ENCODE data around the gene SPTLC2. TPM values are rescaled to one million over a fixed set of nuclear protein-coding genes. Genes with fewer than 3 reads are reported as not detected.

SPTLC2 gene
- total RNA-seq, 1 donor from 2014 or later, result 29.6 TPM

GRCh38 chr14:77457115-77457521 lies 159.3 kb downstream of the SPTLC2 start:
- no peaks in the 10 kb centered on the region for H3K9me3 Mint-ChIP-seq

More at GRCh38 chr14:77457115-77457521, 159.3 kb downstream of the SPTLC2 start:
- Mint-ChIP-seq H3K27ac (peak overlapping the region; percentile 98), H3K27me3 (ENCODE audit: low read depth) (no peaks in the 10 kb centered on the region), H3K4me3 (ENCODE audit: low read depth) (peak overlapping the region; percentile 97), H3K4me1 (ENCODE audit: low read depth) (peaks cover 23% of the 10 kb centered on the region), H3K36me3 (ENCODE audit: low read depth) (peaks cover 44% of the 10 kb centered on the region)
- no peak for DNase-seq (ENCODE audit: low spot score)
- intact Hi-C loops (cut with micrococcal nuclease), result loop anchor here (1.0 to 5.0 kb wide), 9 partner anchors 80 to 359 kb away; partner anchors contain the start of genes ADCK1, ALKBH1, CIPC and GSTZ1

Other genes with a start within 250 kb of the SPTLC2 start
- gene TMED8, start 239.5 kb downstream of the SPTLC2 start, total RNA-seq, result 28.0 and 29.0 TPM in 2 replicates
- gene SAMD15, start 239.3 kb downstream of the SPTLC2 start, total RNA-seq, result 0.41 and 0.57 TPM in 2 replicates
- 0.23 and 0.25 TPM in 2 replicates for gene NOXRED1, start 193.1 kb downstream of the SPTLC2 start, total RNA-seq
- gene VIPAS39, start 159.0 kb downstream of the SPTLC2 start, total RNA-seq, result 15.7 and 16.5 TPM in 2 replicates
- gene AHSA1, start 158.5 kb downstream of the SPTLC2 start, total RNA-seq, result 301 and 332 TPM in 2 replicates
- 0.11 TPM in 1 of 2 replicates, not detected in the other for gene ISM2, start 117.8 kb downstream of the SPTLC2 start, total RNA-seq
- 14.6 and 15.3 TPM in 2 replicates for gene ALKBH1, start 91.4 kb upstream of the SPTLC2 start, total RNA-seq
- 133 and 145 TPM in 2 replicates for gene SLIRP, start 91.5 kb upstream of the SPTLC2 start, total RNA-seq
- 101 and 114 TPM in 2 replicates for gene SNW1, start 144.5 kb upstream of the SPTLC2 start, total RNA-seq
- 4.1 and 5.2 TPM in 2 replicates for gene ADCK1, start 183.5 kb upstream of the SPTLC2 start, total RNA-seq

Data from activated T-helper 2 cell treated with anti-CD3 and anti-CD28 coated beads, Interferon-gamma antibody, Interleukin-2, Interleukin-4, amounts not matched to agents 10 μg/mL and 5 μg/mL and 100 μg/mL, durations not matched to agents 14 hours and 24 hours and 36 hours (primary cell).